Calu3 (cell line): ENCODE results near the gene ARMS2. TPM values are rescaled to one million over a fixed set of nuclear protein-coding genes. Genes with fewer than 3 reads are reported as not detected.

Experiments used
- BruUV-seq: library from RNA; stranded (reverse); fragments of 400-500 nt; replicated peaks from 2 replicates; lab custom pipeline; 2021; lab: Mats Ljungman, UMichigan
- CTCF ChIA-PET: fragments of 300-600 bp; sonication (Branson Sonifier 250); formaldehyde crosslinking; loops from one replicate; lab custom pipeline; 2022; ENCODE audit warnings: antibody characterized with exemption; lab: Charles Lee
- DNase-seq: peaks from one replicate; pipeline ENCODE4 v3.0.0; 2022
- H3K27ac Mint-ChIP-seq: one replicate; pipeline ENCODE4 v1.8.0; 2022; ENCODE audit warnings: mixed read lengths; ENCODE audit not compliant: unreplicated experiment
- H3K27me3 Mint-ChIP-seq: one replicate; pipeline ENCODE4 v1.8.0; 2022; ENCODE audit warnings: mixed read lengths; ENCODE audit not compliant: unreplicated experiment
- H3K36me3 Mint-ChIP-seq: one replicate; pipeline ENCODE4 v1.8.0; 2022; ENCODE audit warnings: mild to moderate bottlenecking, moderate library complexity, mixed read lengths; ENCODE audit not compliant: insufficient read depth, unreplicated experiment
- H3K4me1 Mint-ChIP-seq: one replicate; pipeline ENCODE4 v1.8.0; 2022; ENCODE audit warnings: mild to moderate bottlenecking, low read depth, mixed read lengths; ENCODE audit not compliant: unreplicated experiment
- H3K4me3 Mint-ChIP-seq: one replicate; pipeline ENCODE4 v1.8.0; 2022; ENCODE audit warnings: mild to moderate bottlenecking, low read depth, moderate library complexity, mixed read lengths; ENCODE audit not compliant: unreplicated experiment
- H3K9me3 Mint-ChIP-seq: one replicate; pipeline ENCODE4 v1.8.0; 2022; ENCODE audit warnings: low read depth, mixed read lengths; ENCODE audit not compliant: unreplicated experiment
- CTCF ChIP-seq: fragments of 200-600 bp; IDR thresholded peaks from one replicate; pipeline ENCODE4 v1.8.0; 2022; ENCODE audit warnings: antibody characterized with exemption; ENCODE audit not compliant: unreplicated experiment
- intact Hi-C: fragments of 100-400 bp; cut with micrococcal nuclease; formaldehyde crosslinking; loops from one replicate; pipeline ENCODE4 v1.10.0; 2022; ENCODE audit not compliant: unreplicated experiment
- total RNA-seq: library from RNA; stranded (reverse); gene quantifications from 2 replicates; pipeline ENCODE4 v1.2.3, GENCODE V29; 2022

ARMS2 gene
- total RNA-seq, 1 experiment from 2014 or later: not detected

GRCh38 chr10:122487174-122487765 lies 32.8 kb downstream of the ARMS2 start:
- H3K4me3 Mint-ChIP-seq: no peak overlapping the region
- intact Hi-C loops: no loop called here
- no TSS peak for BruUV-seq
- peaks cover 69% of the 10 kb centered on the region for H3K27me3 Mint-ChIP-seq
- TF ChIP-seq CTCF: no peak
- DNase-seq: no peak
- CTCF ChIA-PET: no interaction called here
- no peaks in the 10 kb centered on the region for H3K4me1 Mint-ChIP-seq
- H3K27ac Mint-ChIP-seq: no peak overlapping the region
- H3K36me3 Mint-ChIP-seq: no peaks in the 10 kb centered on the region
- no peaks in the 10 kb centered on the region for H3K9me3 Mint-ChIP-seq

- no peak for DNase-seq
Measured at GRCh38 chr10:122490268-122490667, 35.8 kb downstream of the ARMS2 start.

GRCh38 chr10:122490786-122491680 lies 36.6 kb downstream of the ARMS2 start:
- BruUV-seq: no TSS peak
- H3K4me3 Mint-ChIP-seq: no peak overlapping the region
- CTCF ChIA-PET: no interaction called here
- no peak for TF ChIP-seq CTCF
- no peak for DNase-seq
- no peaks in the 10 kb centered on the region for H3K36me3 Mint-ChIP-seq
- H3K4me1 Mint-ChIP-seq: no peaks in the 10 kb centered on the region
- H3K27me3 Mint-ChIP-seq: peaks cover 75% of the 10 kb centered on the region
- intact Hi-C loops: no loop called here
- no peak overlapping the region for H3K27ac Mint-ChIP-seq
- H3K9me3 Mint-ChIP-seq: no peaks in the 10 kb centered on the region

More at GRCh38 chr10:122490268-122490667, 35.8 kb downstream of the ARMS2 start:
- CTCF ChIA-PET: no interaction called here
- H3K4me3 Mint-ChIP-seq: no peak overlapping the region
- no peaks in the 10 kb centered on the region for H3K9me3 Mint-ChIP-seq
- H3K27me3 Mint-ChIP-seq: peaks cover 82% of the 10 kb centered on the region
- no peaks in the 10 kb centered on the region for H3K36me3 Mint-ChIP-seq
- intact Hi-C loops: no loop called here
- H3K4me1 Mint-ChIP-seq: no peaks in the 10 kb centered on the region
- H3K27ac Mint-ChIP-seq: no peak overlapping the region
- no TSS peak for BruUV-seq
- TF ChIP-seq CTCF: no peak

GRCh38 chr10:122492006-122492405 lies 37.6 kb downstream of the ARMS2 start:
- Mint-ChIP-seq H3K36me3 (no peaks in the 10 kb centered on the region), H3K27ac (no peak overlapping the region), H3K4me1 (no peaks in the 10 kb centered on the region), H3K27me3 (peaks cover 65% of the 10 kb centered on the region), H3K4me3 (no peak overlapping the region), H3K9me3 (no peaks in the 10 kb centered on the region)
- no TSS peak for BruUV-seq
- DNase-seq: no peak
- no peak for TF ChIP-seq CTCF
- intact Hi-C loops: no loop called here
- CTCF ChIA-PET: no interaction called here
